ENCODE data around the gene HOXA5. TPM values are rescaled to one million over a fixed set of nuclear protein-coding genes. Genes with fewer than 3 reads are reported as not detected.

Gene HOXA5
- total RNA-seq, 2 experiments from 2014 or later, result 3.4 to 7.4 TPM

DNA sequence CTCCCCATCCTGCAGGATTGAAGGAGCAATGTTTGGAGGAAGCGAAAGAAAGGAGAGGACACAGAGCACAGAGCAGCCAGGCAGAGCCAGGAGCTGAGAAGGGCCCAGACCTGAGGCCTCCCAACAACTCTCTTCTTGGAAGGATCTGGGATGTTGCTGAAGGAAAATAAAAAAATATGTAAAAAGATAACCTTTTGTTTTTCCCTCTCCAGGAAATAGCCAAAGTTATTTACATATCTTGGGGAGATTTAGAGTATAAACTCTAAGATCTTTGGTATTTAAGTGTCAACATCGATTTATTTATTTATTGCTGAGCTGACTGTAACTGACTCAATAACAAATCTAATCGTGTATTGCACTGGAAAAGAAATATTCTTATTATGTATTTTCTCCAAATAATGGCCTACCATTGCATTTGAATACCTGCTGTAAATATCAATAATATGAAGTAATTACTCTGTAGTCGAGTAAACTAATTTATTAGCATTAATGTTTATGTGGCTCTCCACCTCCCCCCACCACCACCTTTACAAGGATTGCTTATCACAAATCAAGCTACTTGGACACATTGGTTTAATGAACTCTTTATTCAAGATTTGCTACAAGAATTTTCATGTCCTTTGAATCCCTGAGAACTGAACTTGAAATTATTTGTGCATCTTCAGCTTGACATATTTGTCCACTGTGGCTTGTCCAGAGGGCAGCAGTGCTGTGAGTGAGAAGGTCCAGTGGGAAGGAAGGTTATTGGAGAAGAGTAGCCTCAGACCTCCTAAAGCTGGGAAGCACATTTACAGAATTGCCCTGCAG is 43.4 kb upstream of the HOXA5 start:
- H4K20me1 ChIP-seq (ENCODE audit: insufficient read depth, low read length), result no peaks in the 10 kb centered on the region
- no TSS peak for BruUV-seq (replicated peaks)
- H3K9me3 ChIP-seq (ENCODE audit: low read length), result no peaks in the 10 kb centered on the region
- H3K27ac ChIP-seq (ENCODE audit: low read depth, low read length, poor library complexity, severe bottlenecking), result no peak overlapping the region
- no peaks in the 10 kb centered on the region for H3K4me1 ChIP-seq (ENCODE audit: insufficient read depth, low read length, poor library complexity, severe bottlenecking)
- ChIA-PET CTCF (ENCODE audit: unreplicated experiment) (no interaction called here), POLR2A (interaction anchor here (0.6 kb wide), 1 partner anchor 337 kb away, joined by 4 read pairs; no protein-coding TSS in a partner anchor)
- DNase-seq (ENCODE audit: low spot score), result no peak
- intact Hi-C loops (cut with micrococcal nuclease; ENCODE audit: unreplicated experiment), result no loop called here
- H3K4me3 ChIP-seq (ENCODE audit: low read depth, low read length, poor library complexity, severe bottlenecking), result no peak overlapping the region
- TF ChIP-seq EZH2phosphoT487 (IDR thresholded peaks at IDR 0.05; ENCODE audit: borderline replicate concordance, low read depth, low read length) (no peak), CTCF (conservative IDR thresholded peaks at IDR 0.05; ENCODE audit: low read length) (no peak)
- no peak overlapping the region for H3K4me2 ChIP-seq (ENCODE audit: low read length)
- no peak overlapping the region for H2AFZ ChIP-seq (ENCODE audit: low read length)
- no peaks in the 10 kb centered on the region for H3K36me3 ChIP-seq (ENCODE audit: insufficient read depth, low read length)
- no peaks in the 10 kb centered on the region for H3K9me2 ChIP-seq (ENCODE audit: insufficient read depth, low read length)
- H3K79me2 ChIP-seq (ENCODE audit: insufficient read depth, low read depth, low read length), result no peaks in the 10 kb centered on the region

DNA sequence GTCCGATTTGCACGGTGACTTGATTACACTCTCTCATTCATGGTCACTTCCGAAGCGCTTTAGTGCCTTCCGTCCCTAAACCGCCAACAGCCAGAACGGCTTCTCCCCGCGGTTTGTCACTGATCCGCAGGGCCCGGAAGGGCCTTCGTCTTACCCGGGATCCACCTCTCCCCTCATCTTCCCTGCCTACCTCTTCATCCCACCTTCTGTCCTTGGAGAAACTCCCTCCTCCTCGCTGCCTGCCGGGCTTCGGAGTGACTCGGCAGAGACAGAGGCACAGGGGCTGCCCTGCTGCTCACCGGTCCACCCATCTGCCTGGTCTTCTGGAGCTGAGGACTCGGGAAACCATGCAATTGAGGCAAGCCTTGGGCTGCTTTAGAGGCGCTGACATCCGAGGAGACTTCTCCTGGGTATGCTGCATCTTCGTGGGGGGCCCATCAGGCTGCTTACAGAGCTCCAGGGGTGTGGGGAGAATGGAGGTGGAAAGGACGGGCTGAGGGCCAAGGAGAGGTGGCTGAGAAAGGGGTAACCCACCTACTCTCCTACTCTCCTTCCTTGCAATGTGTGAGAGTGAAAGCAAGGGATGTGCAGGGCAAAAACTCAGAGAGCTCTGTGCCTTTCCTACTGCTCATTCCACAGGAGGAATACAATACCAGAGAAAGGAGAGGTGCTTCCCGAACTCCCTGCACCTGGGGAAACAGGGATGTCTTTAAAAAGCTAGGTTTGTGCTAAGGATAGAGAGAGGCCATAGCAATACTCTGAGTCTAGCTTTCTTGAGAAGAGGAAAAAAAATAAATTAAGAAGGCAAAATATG is 42.6 kb upstream of the HOXA5 start:
- no peaks in the 10 kb centered on the region for H3K4me1 ChIP-seq (ENCODE audit: insufficient read depth, low read length, poor library complexity, severe bottlenecking)

More for the DNA sequence above, 42.6 kb upstream of the HOXA5 start:
- H2AFZ ChIP-seq (ENCODE audit: low read length), result no peak overlapping the region
- no peaks in the 10 kb centered on the region for H3K36me3 ChIP-seq (ENCODE audit: insufficient read depth, low read length)
- H3K79me2 ChIP-seq (ENCODE audit: insufficient read depth, low read depth, low read length), result no peaks in the 10 kb centered on the region
- H3K27ac ChIP-seq (ENCODE audit: low read depth, low read length, poor library complexity, severe bottlenecking), result no peak overlapping the region
- H3K9me2 ChIP-seq (ENCODE audit: insufficient read depth, low read length), result no peaks in the 10 kb centered on the region
- POLR2A ChIA-PET, result interaction anchor here (0.6 to 0.8 kb wide), 3 partner anchors 92 to 506 kb away, joined by 3 read pairs; no protein-coding TSS in a partner anchor
- no peaks in the 10 kb centered on the region for H4K20me1 ChIP-seq (ENCODE audit: insufficient read depth, low read length)
- CTCF ChIA-PET (ENCODE audit: unreplicated experiment), result no interaction called here
- BruUV-seq (replicated peaks), result no TSS peak
- intact Hi-C loops (cut with micrococcal nuclease; ENCODE audit: unreplicated experiment), result no loop called here
- no peak for DNase-seq (ENCODE audit: low spot score)
- TF ChIP-seq CTCF (conservative IDR thresholded peaks at IDR 0.05; ENCODE audit: low read length) (no peak), EZH2phosphoT487 (IDR thresholded peaks at IDR 0.05; ENCODE audit: borderline replicate concordance, low read depth, low read length) (no peak)
- no peak overlapping the region for H3K4me2 ChIP-seq (ENCODE audit: low read length)
- H3K9me3 ChIP-seq (ENCODE audit: low read length), result no peaks in the 10 kb centered on the region
- no peak overlapping the region for H3K4me3 ChIP-seq (ENCODE audit: low read depth, low read length, poor library complexity, severe bottlenecking)

Measured in OCI-LY7 (cell line).